Astrocyte (in vitro differentiated cells and primary cell): Measurements from ENCODE around the gene DOCK2. TPM values are rescaled to one million over a fixed set of nuclear protein-coding genes. Genes with fewer than 3 reads are reported as not detected.

Source experiments
- DNase-seq: peaks from one replicate; pipeline ENCODE4 v3.0.0-alpha.2; 2010; ENCODE audit warnings: low read depth
- FAIRE-seq: peaks from 2 replicates; lab custom pipeline; 2011; peaks lifted over from hg19 to GRCh38; lab: Jason Lieb, UNC
- H2AFZ ChIP-seq: 2 replicates; pipeline ENCODE4 v1.6.0; 2012; ENCODE audit warnings: low read depth, low read length, inconsistent platforms
- H3K27ac ChIP-seq: 2 replicates; pipeline ENCODE4 v1.5.1; 2011; ENCODE audit warnings: low read depth, low read length, inconsistent platforms
- H3K27me3 ChIP-seq: 2 replicates; pipeline ENCODE4 v1.6.0; 2011; ENCODE audit warnings: low read length, inconsistent platforms; ENCODE audit not compliant: insufficient read depth
- H3K36me3 ChIP-seq: 2 replicates; pipeline ENCODE4 v1.5.1; 2011; ENCODE audit warnings: low read length, inconsistent platforms; ENCODE audit not compliant: insufficient read depth
- H3K4me1 ChIP-seq: 2 replicates; pipeline ENCODE4 v1.5.1; 2011; ENCODE audit warnings: low read length, inconsistent platforms; ENCODE audit not compliant: insufficient read depth
- H3K4me2 ChIP-seq: 2 replicates; pipeline ENCODE4 v1.6.0; 2012; ENCODE audit warnings: low read length, inconsistent platforms
- H3K4me3 ChIP-seq: 2 replicates; pipeline ENCODE4 v1.5.1; 2011; ENCODE audit warnings: low read depth, mild to moderate bottlenecking, low read length, inconsistent platforms; ENCODE audit not compliant: insufficient read depth
- H3K79me2 ChIP-seq: 2 replicates; pipeline ENCODE4 v1.6.0; 2012; ENCODE audit warnings: mild to moderate bottlenecking, low read length, inconsistent platforms; ENCODE audit not compliant: insufficient read depth
- H3K9ac ChIP-seq: 2 replicates; pipeline ENCODE4 v1.6.0; 2012; ENCODE audit warnings: mild to moderate bottlenecking, low read length, inconsistent platforms
- H3K9me3 ChIP-seq: 2 replicates; pipeline ENCODE4 v1.5.1; 2012; ENCODE audit warnings: low read depth, mild to moderate bottlenecking, low read length, inconsistent platforms; ENCODE audit not compliant: insufficient read depth
- H4K20me1 ChIP-seq: 2 replicates; pipeline ENCODE4 v1.6.0; 2012; ENCODE audit warnings: low read length, inconsistent platforms; ENCODE audit not compliant: insufficient read depth
- H3K27ac Mint-ChIP-seq: one replicate; pipeline ENCODE4 v1.8.0; 2021; ENCODE audit warnings: mild to moderate bottlenecking, mixed read lengths; ENCODE audit not compliant: unreplicated experiment
- H3K27me3 Mint-ChIP-seq: one replicate; pipeline ENCODE4 v1.8.0; 2021; ENCODE audit warnings: low read depth, mixed read lengths; ENCODE audit not compliant: unreplicated experiment
- H3K36me3 Mint-ChIP-seq: one replicate; pipeline ENCODE4 v1.8.0; 2021; ENCODE audit warnings: low read depth, mixed read lengths; ENCODE audit not compliant: unreplicated experiment
- H3K4me1 Mint-ChIP-seq: one replicate; pipeline ENCODE4 v1.8.0; 2021; ENCODE audit warnings: low read depth, mixed read lengths; ENCODE audit not compliant: unreplicated experiment
- H3K4me3 Mint-ChIP-seq: one replicate; pipeline ENCODE4 v1.8.0; 2021; ENCODE audit warnings: mild to moderate bottlenecking, moderate library complexity, mixed read lengths; ENCODE audit not compliant: unreplicated experiment
- H3K9me3 Mint-ChIP-seq: one replicate; pipeline ENCODE4 v1.8.0; 2021; ENCODE audit warnings: mild to moderate bottlenecking, mixed read lengths; ENCODE audit not compliant: unreplicated experiment
- CTCF ChIP-seq: IDR thresholded peaks from 2 replicates; pipeline ENCODE4 v1.5.1; 2011; ENCODE audit warnings: low read depth, mild to moderate bottlenecking, inconsistent platforms, low read length, moderate library complexity; ENCODE audit not compliant: insufficient read depth
- EZH2 ChIP-seq: IDR thresholded peaks from 2 replicates; pipeline ENCODE4 v1.6.1; 2012; ENCODE audit warnings: mild to moderate bottlenecking, low read length, inconsistent platforms; ENCODE audit not compliant: insufficient read depth
- total RNA-seq: library from RNA; stranded (reverse); gene quantifications from 2 replicates; pipeline ENCODE4 v1.2.1, GENCODE V29; 2021

DOCK2 gene
- total RNA-seq, 1 donor from 2014 or later = 0.66 TPM

- no peak overlapping the region for H3K4me2 ChIP-seq
- H3K4me1 ChIP-seq = no peaks in the 10 kb centered on the region
- Mint-ChIP-seq H3K4me1 (no peaks in the 10 kb centered on the region), H3K36me3 (no peaks in the 10 kb centered on the region), H3K27ac (no peak overlapping the region), H3K27me3 (peaks cover 27% of the 10 kb centered on the region), H3K4me3 (no peak overlapping the region), H3K9me3 (peaks cover 7% of the 10 kb centered on the region)
- FAIRE-seq = no peak
- H3K9ac ChIP-seq = no peak overlapping the region
- H4K20me1 ChIP-seq = no peaks in the 10 kb centered on the region
- no peak overlapping the region for H3K27ac ChIP-seq
- DNase-seq = no peak
- no peak overlapping the region for H2AFZ ChIP-seq
- H3K4me3 ChIP-seq = no peak overlapping the region
- TF ChIP-seq EZH2 (no peak), CTCF (no peak)
- peaks cover 18% of the 10 kb centered on the region for H3K27me3 ChIP-seq
- H3K36me3 ChIP-seq = no peaks in the 10 kb centered on the region
- H3K9me3 ChIP-seq = no peaks in the 10 kb centered on the region
- no peaks in the 10 kb centered on the region for H3K79me2 ChIP-seq
These were observed 374.7 kb downstream of the DOCK2 start for GRCh38 chr5:170011751-170012150.

GRCh38 chr5:170012622-170013021 lies 375.5 kb downstream of the DOCK2 start:
- peaks cover 26% of the 10 kb centered on the region for H3K27me3 Mint-ChIP-seq

More at GRCh38 chr5:170012622-170013021, 375.5 kb downstream of the DOCK2 start:
- H3K4me3 Mint-ChIP-seq = no peak overlapping the region
- H3K27ac ChIP-seq = no peak overlapping the region
- no peaks in the 10 kb centered on the region for H3K36me3 Mint-ChIP-seq
- no peaks in the 10 kb centered on the region for H3K4me1 ChIP-seq
- no peaks in the 10 kb centered on the region for H3K79me2 ChIP-seq
- H3K9me3 ChIP-seq = no peaks in the 10 kb centered on the region
- H3K27ac Mint-ChIP-seq = no peak overlapping the region
- H3K9ac ChIP-seq = no peak overlapping the region
- TF ChIP-seq EZH2 = no peak
- TF ChIP-seq CTCF = no peak
- no peaks in the 10 kb centered on the region for H4K20me1 ChIP-seq
- no peak overlapping the region for H3K4me2 ChIP-seq
- no peak overlapping the region for H2AFZ ChIP-seq
- no peaks in the 10 kb centered on the region for H3K4me1 Mint-ChIP-seq
- DNase-seq (no peak), FAIRE-seq (no peak)
- H3K9me3 Mint-ChIP-seq = peaks cover 7% of the 10 kb centered on the region
- H3K4me3 ChIP-seq = no peak overlapping the region
- H3K27me3 ChIP-seq = peaks cover 15% of the 10 kb centered on the region
- no peaks in the 10 kb centered on the region for H3K36me3 ChIP-seq
